ENCODE results near the gene CDR2L. TPM values are rescaled to one million over a fixed set of nuclear protein-coding genes. Genes with fewer than 3 reads are reported as not detected.
A peak's percentile ranks its signal among the peaks of the same experiment; 100 is the strongest.
"Not testable (repeated sequence)": the region's sequence is repeated elsewhere in the genome, so short reads cannot be mapped to it uniquely, and the experiment has no call there.

Gene CDR2L
- total RNA-seq, 1 donor from 2014 or later, result 34.9 TPM

GRCh38 chr17:75020331-75021110 lies 33.1 kb downstream of the CDR2L start:
- H3K4me3 Mint-ChIP-seq, result peak overlapping the region; percentile 76
- peak overlapping the region; percentile 85 for H3K27ac Mint-ChIP-seq
- no peaks in the 10 kb centered on the region for H3K27me3 Mint-ChIP-seq
- no peak for DNase-seq (ENCODE audit: extremely low spot score, unreplicated experiment)
- no peaks in the 10 kb centered on the region for H3K4me1 Mint-ChIP-seq (ENCODE audit: unreplicated experiment)
- no peaks in the 10 kb centered on the region for H3K9me3 Mint-ChIP-seq
- peaks cover 13% of the 10 kb centered on the region for H3K36me3 Mint-ChIP-seq
- TF ChIP-seq CTCF (conservative IDR thresholded peaks at IDR 0.05), result no peak

DNA sequence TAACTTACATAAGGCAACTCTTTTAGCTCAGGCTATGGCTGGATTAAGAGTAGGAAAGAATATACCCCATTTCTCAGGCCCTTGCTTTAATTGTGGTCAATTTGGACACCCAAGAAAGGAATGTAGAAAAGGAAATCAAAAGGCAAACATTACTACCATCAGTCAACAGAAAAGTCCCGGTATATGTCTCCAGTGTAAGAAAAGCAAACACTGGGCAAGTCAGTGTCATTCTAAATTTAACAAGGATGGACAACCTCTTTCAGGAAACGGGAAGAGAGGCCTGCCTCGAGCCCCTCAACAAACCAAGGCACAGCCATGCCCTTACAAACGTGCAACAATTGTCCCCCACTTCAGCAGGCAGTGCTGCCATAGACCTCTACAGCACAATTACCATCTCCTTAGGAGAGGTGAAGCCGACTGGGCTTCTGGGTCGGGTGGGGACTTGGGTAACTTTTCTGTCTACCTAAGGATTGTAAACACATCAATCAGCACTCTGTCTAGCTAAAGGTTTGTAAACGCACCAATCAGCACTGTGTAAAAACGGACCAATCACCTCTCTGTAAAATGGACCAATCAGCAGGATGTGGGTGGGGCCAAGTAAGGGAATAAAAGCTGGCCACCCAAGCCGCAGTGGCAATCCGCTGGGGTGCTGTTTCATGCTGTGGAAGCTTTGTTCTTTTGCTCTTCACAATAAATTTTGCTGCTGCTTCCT lies 37.4 kb downstream of the CDR2L start:
- Mint-ChIP-seq H3K27me3 (no peaks in the 10 kb centered on the region), H3K9me3 (no peaks in the 10 kb centered on the region), H3K4me3 (no peak overlapping the region), H3K4me1 (ENCODE audit: unreplicated experiment) (no peaks in the 10 kb centered on the region), H3K27ac (no peak overlapping the region), H3K36me3 (peaks cover 9% of the 10 kb centered on the region)
- no peak for DNase-seq (ENCODE audit: extremely low spot score, unreplicated experiment)
- no peak for TF ChIP-seq CTCF (conservative IDR thresholded peaks at IDR 0.05)

DNA sequence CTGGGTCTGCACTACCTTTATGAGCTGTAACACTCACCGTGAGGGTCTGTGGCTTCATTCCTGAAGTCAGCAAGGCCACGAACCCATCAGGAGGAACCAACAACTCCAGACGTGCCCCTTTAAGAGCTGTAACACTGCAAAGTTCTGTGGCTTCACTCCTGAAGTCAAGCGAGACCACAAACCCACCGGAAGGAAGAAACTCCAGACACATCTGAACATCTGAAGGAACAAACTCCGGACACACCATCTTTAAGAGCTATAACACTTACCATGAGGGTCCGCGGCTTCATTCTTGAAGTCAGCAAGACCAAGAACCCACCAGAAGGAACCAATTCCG lies 37.9 kb downstream of the CDR2L start:
- DNase-seq (ENCODE audit: extremely low spot score, unreplicated experiment); H3K36me3 Mint-ChIP-seq; H3K9me3 Mint-ChIP-seq: not testable (repeated sequence)

DNA sequence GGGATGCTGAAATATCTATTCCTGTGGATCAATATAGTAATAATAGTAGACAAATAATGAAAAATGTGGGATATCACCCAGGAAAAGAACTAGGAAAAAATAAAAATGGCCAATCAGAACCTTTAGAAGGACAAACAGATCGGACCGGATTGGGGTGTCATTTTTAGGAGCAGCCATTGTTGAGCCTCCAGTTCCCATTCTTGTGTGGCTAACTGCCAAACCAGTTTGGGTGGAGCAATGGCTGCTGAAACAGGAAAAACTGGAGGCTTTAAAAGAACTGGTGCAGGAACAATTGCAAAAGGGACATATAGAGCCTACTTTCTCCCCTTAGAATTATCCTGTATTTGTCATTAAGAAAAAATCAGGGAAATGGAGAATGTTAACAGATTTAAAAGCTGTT lies 39.2 kb downstream of the CDR2L start:
- H3K4me3 Mint-ChIP-seq; DNase-seq (ENCODE audit: extremely low spot score, unreplicated experiment); H3K27me3 Mint-ChIP-seq; H3K4me1 Mint-ChIP-seq (ENCODE audit: unreplicated experiment); H3K9me3 Mint-ChIP-seq; H3K36me3 Mint-ChIP-seq: not testable (repeated sequence)
- H3K27ac Mint-ChIP-seq, result peak overlapping the region; percentile 76

More for the DNA sequence above, 37.9 kb downstream of the CDR2L start:
- H3K4me1 Mint-ChIP-seq (ENCODE audit: unreplicated experiment); H3K27ac Mint-ChIP-seq; H3K27me3 Mint-ChIP-seq; H3K4me3 Mint-ChIP-seq: not testable (repeated sequence)

DNA sequence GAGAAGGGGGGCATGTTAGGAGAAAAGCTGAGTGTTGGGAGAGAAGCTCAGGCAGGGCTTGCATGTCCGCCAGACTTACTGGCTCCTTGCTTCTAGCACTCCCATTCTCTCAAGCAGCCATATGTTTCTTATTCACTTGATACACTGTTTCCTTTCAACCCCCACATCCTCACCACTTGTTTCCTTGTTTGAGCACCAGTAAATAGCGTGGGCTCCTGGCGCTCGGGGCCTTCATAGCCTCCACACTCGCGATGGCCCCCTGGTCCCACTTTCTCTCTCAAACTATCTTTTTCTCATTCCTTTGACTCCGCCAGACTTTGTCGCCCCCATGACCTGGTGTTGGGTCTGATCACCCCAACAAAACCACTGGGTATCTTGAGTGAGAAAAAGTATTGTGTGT lies 42.7 kb downstream of the CDR2L start:
- Mint-ChIP-seq H3K4me3 (no peak overlapping the region), H3K27ac (no peak overlapping the region)
- TF ChIP-seq CTCF (conservative IDR thresholded peaks at IDR 0.05), result no peak

DNA sequence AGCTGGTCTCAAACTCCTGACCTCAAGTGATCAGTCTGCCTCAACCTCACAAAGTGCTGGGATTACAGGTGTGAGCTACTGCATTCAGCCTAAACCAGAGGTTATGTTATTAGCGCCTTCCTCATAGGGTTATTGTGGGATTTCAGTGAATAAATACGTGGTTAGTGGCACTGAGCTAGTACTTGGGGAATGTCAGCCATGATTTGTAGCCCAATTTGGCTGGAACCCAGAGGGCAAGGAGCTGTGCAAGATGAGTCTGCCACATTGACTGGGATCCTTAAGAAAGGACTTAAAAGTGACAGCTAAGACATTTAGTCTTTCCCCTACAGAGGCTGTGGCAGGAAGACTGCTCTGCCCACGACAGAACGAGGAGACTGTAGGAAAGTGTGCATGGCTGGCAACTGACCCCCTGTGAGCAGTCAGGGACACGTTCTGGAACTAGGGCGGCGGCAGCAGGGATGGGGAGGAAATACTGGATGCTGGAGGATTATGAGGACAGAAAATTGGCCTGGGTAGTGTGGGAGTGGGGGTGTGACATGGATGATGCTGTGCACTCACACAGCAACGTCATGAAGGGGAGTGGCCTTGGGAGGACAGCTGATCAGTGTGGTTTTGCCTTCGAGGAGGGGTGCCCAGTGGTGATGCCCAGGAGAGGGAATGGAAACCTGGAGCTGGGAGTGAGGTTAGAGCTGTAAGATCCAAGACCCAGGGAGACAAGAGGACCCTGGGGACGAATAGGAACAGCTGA lies 44.7 kb downstream of the CDR2L start:
- H3K4me1 Mint-ChIP-seq (ENCODE audit: unreplicated experiment), result peaks cover 17% of the 10 kb centered on the region
- no peak for DNase-seq (ENCODE audit: extremely low spot score, unreplicated experiment)

More for the DNA sequence above, 42.7 kb downstream of the CDR2L start:
- Mint-ChIP-seq H3K36me3 (peaks cover 3% of the 10 kb centered on the region), H3K4me1 (ENCODE audit: unreplicated experiment) (peaks cover 12% of the 10 kb centered on the region), H3K27me3 (peaks cover 21% of the 10 kb centered on the region), H3K9me3 (no peaks in the 10 kb centered on the region)
- no peak for DNase-seq (ENCODE audit: extremely low spot score, unreplicated experiment)

More for the DNA sequence above, 44.7 kb downstream of the CDR2L start:
- TF ChIP-seq CTCF (conservative IDR thresholded peaks at IDR 0.05), result no peak
- peaks cover 22% of the 10 kb centered on the region for H3K27me3 Mint-ChIP-seq
- H3K4me3 Mint-ChIP-seq, result peak overlapping the region; percentile 94
- H3K36me3 Mint-ChIP-seq, result peaks cover 3% of the 10 kb centered on the region
- peak overlapping the region; percentile 100 for H3K27ac Mint-ChIP-seq
- H3K9me3 Mint-ChIP-seq, result no peaks in the 10 kb centered on the region
